Spleen (tissue), 11 donors: ENCODE measurements around the gene EDRF1. TPM values are rescaled to one million over a fixed set of nuclear protein-coding genes. Genes with fewer than 3 reads are reported as not detected.

Experiments
- DNase-seq: peaks from one replicate; pipeline ENCODE4 v3.0.0-alpha.2; 2020
- H3K27ac ChIP-seq, 8 donors: fragments of 200-600 bp; sonication (generic) in 7 of 8; 1 replicate in 4 of 8; 2 replicates in 4 of 8; pipeline versions ENCODE4 v1.5.0 to v1.8.0; 2016 to 2021; ENCODE audit warnings: inconsistent platforms in 4 of 8, mild to moderate bottlenecking in 4 of 8, moderate library complexity in 1 of 8
- H3K27me3 ChIP-seq, 7 donors: fragments of 200-600 bp; sonication (generic) in 6 of 7; replicated peaks in 1 of 7; 1 replicate in 4 of 7; 2 replicates in 3 of 7; pipeline versions ENCODE4 v1.5.0 to v1.8.0; 2016 to 2021; ENCODE audit warnings: inconsistent platforms in 3 of 7, mild to moderate bottlenecking in 1 of 7
- H3K36me3 ChIP-seq, 6 donors: fragments of 200-600 bp; sonication (generic) in 5 of 6; 1 replicate in 4 of 6; 2 replicates in 2 of 6; pipeline versions ENCODE4 v1.5.0 to v1.8.0; 2016 to 2021; ENCODE audit warnings: inconsistent platforms in 2 of 6
- H3K4me1 ChIP-seq, 6 donors: fragments of 200-600 bp; sonication (generic) in 5 of 6; 1 replicate in 3 of 6; 2 replicates in 3 of 6; pipeline versions ENCODE4 v1.5.0 to v1.8.0; 2016 to 2021; ENCODE audit warnings: inconsistent platforms in 3 of 6
- H3K4me3 ChIP-seq, 8 donors: fragments of 200-600 bp; sonication (generic) in 7 of 8; 1 replicate in 4 of 8; 2 replicates in 4 of 8; pipeline versions ENCODE4 v1.5.0 to v1.8.0; 2016 to 2021; ENCODE audit warnings: inconsistent platforms in 4 of 8, mild to moderate bottlenecking in 4 of 8, moderate library complexity in 2 of 8
- H3K9me3 ChIP-seq, 8 donors: fragments of 200-600 bp; sonication (generic) in 7 of 8; 1 replicate in 4 of 8; 2 replicates in 4 of 8; pipeline versions ENCODE4 v1.5.0 to v1.8.0; 2016 to 2021; ENCODE audit warnings: inconsistent platforms in 4 of 8
- CTCF ChIP-seq, 11 experiments: fragments of 200-600 bp in 7 of 11; fragments of 450-650 bp in 4 of 11; sonication (generic) in 4 of 11; IDR thresholded peaks in 8 of 11; conservative IDR thresholded peaks in 3 of 11; 1 replicate in 7 of 11; 2 replicates in 4 of 11; pipeline versions ENCODE4 v1.4.0 to v1.8.0; 2016 to 2021; ENCODE audit warnings: antibody characterized with exemption in 11 of 11, inconsistent platforms in 4 of 11, mild to moderate bottlenecking in 1 of 11
- POLR2A ChIP-seq, 3 donors: fragments of 450-650 bp; IDR thresholded peaks; one replicate each; pipeline ENCODE4 v1.5.1; 2017; ENCODE audit warnings: antibody characterized with exemption in 3 of 3, mild to moderate bottlenecking in 1 of 3
- POLR2AphosphoS5 ChIP-seq, 3 donors: sonication (generic); formaldehyde crosslinking; IDR thresholded peaks; one replicate each; pipeline ENCODE4 v1.5.1; 2017; ENCODE audit warnings: antibody characterized with exemption in 3 of 3
- WGBS, 5 donors: extraction: QIAGEN DNeasy Blood & Tissue Kit in 3 of 5; methylation state at CpG; one replicate each; pipeline versions ENCODE4 v1.1.5 to v1.1.7; 2013 to 2018; 5-methylcytosine and 5-hydroxymethylcytosine counted together
- intact Hi-C: fragments of 100-400 bp; cut with DNase I; formaldehyde crosslinking; loops from one replicate; pipeline ENCODE4 v1.15.0; 2023; ENCODE audit warnings: low total_unique reads
- polyA plus RNA-seq, 3 donors: library from polyadenylated mRNA; stranded (reverse); fragments of 200-250 nt; gene quantifications; one replicate each; pipeline ENCODE4 v1.2.1, GENCODE V29; 2013
- total RNA-seq, 7 donors: library from RNA; depleted of rRNA in 3 of 7; stranded (reverse); fragments of >200 nt in 3 of 7; fragmentation: NEBNext Ultra II Directional in 4 of 7; extraction: Animal tissue kit (Norgen Biotek cat#: 25700) in 4 of 7; gene quantifications; one replicate each; pipeline versions ENCODE4 v1.1.0 to v1.2.1, GENCODE V29; 2016 to 2021
- donor health status: healthy with polysubstance abuse.
- donor health status: DM: no; HTN: no; CAD: no; lungs with moderate emphysema.
- donor health status: DM: no; HTN: no; CAD: no.
- donor health status: Bipolar disorder and iron deficiency.
- donor health status: healthy.
- donor health status: DM: no; HTN: no; CAD: no.
- donor health status: DM: yes; HTN: yes; CAD: no.

The EDRF1 gene
- total and polyA plus RNA-seq, 10 donors, result 17.8 to 47.5 (median 34.3) TPM

GRCh38 chr10:125761961-125762360 lies 42.5 kb downstream of the EDRF1 start:
- H3K4me1 ChIP-seq, result no peaks in the 10 kb centered on the region
- H3K4me3 ChIP-seq, result no peak overlapping the region
- peaks cover 6 to 100% (median 78%) of the 10 kb centered on the region in 6 donors for H3K36me3 ChIP-seq
- TF ChIP-seq CTCF (IDR thresholded peaks at IDR 0.05 in 8 of 11, conservative IDR thresholded peaks at IDR 0.05 in 3 of 11) (no peak), POLR2A (IDR thresholded peaks at IDR 0.05) (no peak), POLR2AphosphoS5 (IDR thresholded peaks at IDR 0.05) (no peak)
- DNase-seq, result no peak
- H3K27me3 ChIP-seq, result no peaks in the 10 kb centered on the region
- 65 to 90% (median 80%) methylated on average over 1 of the region's 1 CpG for WGBS, 5 donors
- intact Hi-C loops, result no loop called here
- no peak overlapping the region for H3K27ac ChIP-seq
- H3K9me3 ChIP-seq, result no peaks in the 10 kb centered on the region

GRCh38 chr10:125762692-125763648 lies 43.5 kb downstream of the EDRF1 start:
- H3K36me3 ChIP-seq, result peaks cover 6 to 99% (median 69%) of the 10 kb centered on the region in 6 donors
- TF ChIP-seq CTCF (IDR thresholded peaks at IDR 0.05 in 8 of 11, conservative IDR thresholded peaks at IDR 0.05 in 3 of 11) (no peak), POLR2AphosphoS5 (IDR thresholded peaks at IDR 0.05) (no peak), POLR2A (IDR thresholded peaks at IDR 0.05) (no peak)
- H3K27me3 ChIP-seq, result no peaks in the 10 kb centered on the region
- H3K4me3 ChIP-seq, result no peak overlapping the region
- 94 to 96% (median 95%) methylated on average over 24 of the region's 24 CpGs for WGBS, 5 donors
- H3K9me3 ChIP-seq, result no peaks in the 10 kb centered on the region
- DNase-seq, result no peak
- intact Hi-C loops, result no loop called here
- H3K27ac ChIP-seq, result no peak overlapping the region
- H3K4me1 ChIP-seq, result no peaks in the 10 kb centered on the region

GRCh38 chr10:125765835-125766234 lies 46.3 kb downstream of the EDRF1 start:
- WGBS, 5 donors, result 94 to 98% (median 95%) methylated on average over 2 of the region's 2 CpGs
- TF ChIP-seq POLR2AphosphoS5 (IDR thresholded peaks at IDR 0.05) (no peak), CTCF (IDR thresholded peaks at IDR 0.05 in 8 of 11, conservative IDR thresholded peaks at IDR 0.05 in 3 of 11) (no peak), POLR2A (IDR thresholded peaks at IDR 0.05) (no peak)
- no peak overlapping the region for H3K27ac ChIP-seq
- H3K9me3 ChIP-seq, result no peaks in the 10 kb centered on the region
- H3K4me3 ChIP-seq, result no peak overlapping the region
- H3K4me1 ChIP-seq, result no peaks in the 10 kb centered on the region
- no peak for DNase-seq
- peaks cover 6 to 81% (median 46%) of the 10 kb centered on the region in 6 donors for H3K36me3 ChIP-seq
- no peaks in the 10 kb centered on the region for H3K27me3 ChIP-seq
- intact Hi-C loops, result no loop called here

- Histone ChIP-seq H3K4me1 (no peaks in the 10 kb centered on the region), H3K36me3 (peaks cover 6 to 74% (median 42%) of the 10 kb centered on the region in 6 donors), H3K27ac (no peak overlapping the region), H3K27me3 (no peaks in the 10 kb centered on the region), H3K9me3 (no peaks in the 10 kb centered on the region), H3K4me3 (no peak overlapping the region)
- DNase-seq, result no peak
- 81 to 93% (median 86%) methylated on average over 4 of the region's 4 CpGs for WGBS, 5 donors
- TF ChIP-seq POLR2AphosphoS5 (IDR thresholded peaks at IDR 0.05), result no peak
- intact Hi-C loops, result no loop called here
These were observed 47.0 kb downstream of the EDRF1 start for GRCh38 chr10:125766511-125766910.
